H9 (cell line): ENCODE data around the gene MAP2K2. TPM values are rescaled to one million over a fixed set of nuclear protein-coding genes. Genes with fewer than 3 reads are reported as not detected.
A peak's percentile ranks its signal among the peaks of the same experiment; 100 is the strongest.

ENCODE experiments used
- DNase-seq: peaks from one replicate; pipeline ENCODE4 v3.0.0-alpha.2; 2017
- H2AFZ ChIP-seq: one replicate; pipeline ENCODE4 v1.6.1; 2013; ENCODE audit warnings: mild to moderate bottlenecking, low read length, control low read depth, moderate library complexity
- H2AK5ac ChIP-seq: 2 replicates; pipeline ENCODE4 v1.6.1; 2013; ENCODE audit warnings: low read length, control low read depth, mixed read lengths; ENCODE audit not compliant: insufficient read length
- H2BK120ac ChIP-seq: one replicate; pipeline ENCODE4 v1.6.1; 2013; ENCODE audit warnings: low read depth, mild to moderate bottlenecking, low read length, control low read depth, inconsistent platforms; ENCODE audit not compliant: poor library complexity, severe bottlenecking
- H2BK12ac ChIP-seq: 2 replicates; pipeline ENCODE4 v1.6.1; 2013; ENCODE audit warnings: low read length, control low read depth, mixed read lengths, low read depth; ENCODE audit not compliant: insufficient read length
- H2BK15ac ChIP-seq: 2 replicates; pipeline ENCODE4 v1.6.1; 2013; ENCODE audit warnings: low read depth, low read length, control low read depth
- H2BK20ac ChIP-seq: one replicate; pipeline ENCODE4 v1.6.1; 2013; ENCODE audit warnings: low read depth, mild to moderate bottlenecking, low read length, control low read depth, inconsistent platforms; ENCODE audit not compliant: poor library complexity, severe bottlenecking
- H2BK5ac ChIP-seq: 2 replicates; pipeline ENCODE4 v1.6.1; 2013; ENCODE audit warnings: low read length, control low read depth, mixed read lengths; ENCODE audit not compliant: insufficient read length
- H3K14ac ChIP-seq: 2 replicates; pipeline ENCODE4 v1.6.1; 2013; ENCODE audit warnings: low read length, control low read depth; ENCODE audit not compliant: insufficient read depth
- H3K18ac ChIP-seq: 2 replicates; pipeline ENCODE4 v1.6.1; 2013; ENCODE audit warnings: low read depth, mild to moderate bottlenecking, mixed read lengths, low read length, control low read depth; ENCODE audit not compliant: insufficient read length
- H3K23ac ChIP-seq: 2 replicates; pipeline ENCODE4 v1.6.1; 2013; ENCODE audit warnings: low read length, control low read depth, mixed read lengths, low read depth; ENCODE audit not compliant: insufficient read length
- H3K23me2 ChIP-seq: 2 replicates; pipeline ENCODE4 v1.6.1; 2013; ENCODE audit warnings: low read depth, mild to moderate bottlenecking, mixed read lengths, low read length, control low read depth; ENCODE audit not compliant: insufficient read length, poor library complexity, severe bottlenecking
- H3K27ac ChIP-seq: 2 replicates; pipeline ENCODE4 v1.5.1; 2013; ENCODE audit warnings: low read length, control low read depth, mixed read lengths, low read depth; ENCODE audit not compliant: insufficient read length
- H3K27me3 ChIP-seq: 2 replicates; pipeline ENCODE4 v1.6.1; 2013; ENCODE audit warnings: low read length, control low read depth, inconsistent platforms; ENCODE audit not compliant: insufficient read depth
- H3K4ac ChIP-seq: 2 replicates; pipeline ENCODE4 v1.6.1; 2013; ENCODE audit warnings: low read depth, mild to moderate bottlenecking, control low read depth, inconsistent platforms, low read length, moderate library complexity
- H3K4me1 ChIP-seq: 2 replicates; pipeline ENCODE4 v1.6.1; 2013; ENCODE audit warnings: low read length, control low read depth, inconsistent platforms; ENCODE audit not compliant: insufficient read depth
- H3K4me2 ChIP-seq: 2 replicates; pipeline ENCODE4 v1.6.1; 2013; ENCODE audit warnings: low read length, control low read depth, mixed read lengths; ENCODE audit not compliant: insufficient read length, insufficient read depth
- H3K56ac ChIP-seq: 2 replicates; pipeline ENCODE4 v1.6.1; 2013; ENCODE audit warnings: low read depth, mild to moderate bottlenecking, mixed read lengths, low read length, control low read depth; ENCODE audit not compliant: insufficient read length
- H3K79me1 ChIP-seq: 2 replicates; pipeline ENCODE4 v1.6.1; 2013; ENCODE audit warnings: low read depth, mild to moderate bottlenecking, moderate library complexity, low read length, control low read depth, inconsistent platforms; ENCODE audit not compliant: insufficient read depth, poor library complexity, severe bottlenecking
- H3K79me2 ChIP-seq: 2 replicates; pipeline ENCODE4 v1.6.1; 2013; ENCODE audit warnings: low read length, control low read depth, inconsistent platforms; ENCODE audit not compliant: insufficient read depth
- H3K9ac ChIP-seq: 2 replicates; pipeline ENCODE4 v1.6.1; 2013; ENCODE audit warnings: low read length, control low read depth, mixed read lengths; ENCODE audit not compliant: insufficient read length; ENCODE audit errors: extremely low read depth
- H3K9me3 ChIP-seq: one replicate; pipeline ENCODE4 v1.6.1; 2013; ENCODE audit warnings: low read depth, low read length, inconsistent platforms; ENCODE audit not compliant: control insufficient read depth
- H3T11ph ChIP-seq: one replicate; pipeline ENCODE4 v1.6.1; 2013; ENCODE audit warnings: mild to moderate bottlenecking, low read length, control low read depth, inconsistent platforms
- H4K20me1 ChIP-seq: one replicate; pipeline ENCODE4 v1.6.1; 2013; ENCODE audit not compliant: control insufficient read depth, insufficient read length, insufficient read depth
- H4K5ac ChIP-seq: 2 replicates; pipeline ENCODE4 v1.6.1; 2013; ENCODE audit warnings: low read depth, mild to moderate bottlenecking, mixed read lengths, low read length, control low read depth; ENCODE audit not compliant: insufficient read length
- H4K8ac ChIP-seq: replicated peaks from 2 replicates; pipeline ENCODE4 v1.6.1; 2013; ENCODE audit warnings: low read length, control low read depth, mixed read lengths, low read depth; ENCODE audit not compliant: insufficient read length
- H4K91ac ChIP-seq: 2 replicates; pipeline ENCODE4 v1.6.1; 2013; ENCODE audit warnings: low read depth, mild to moderate bottlenecking, moderate library complexity, mixed read lengths, low read length, control low read depth; ENCODE audit not compliant: insufficient read length
- H3K27ac Mint-ChIP-seq, 3 experiments: 2 replicates in 2 of 3; 3 replicates in 1 of 3; pipeline ENCODE4 v1.8.0; 2020 to 2021; ENCODE audit warnings: mixed read lengths in 3 of 3, mild to moderate bottlenecking in 1 of 3, moderate library complexity in 1 of 3
- H3K27me3 Mint-ChIP-seq: 2 replicates; pipeline ENCODE4 v1.8.0; 2021; ENCODE audit warnings: low read depth, mild to moderate bottlenecking, moderate library complexity, mixed read lengths
- H3K36me3 Mint-ChIP-seq, 3 experiments: 2 replicates in 2 of 3; 3 replicates in 1 of 3; pipeline ENCODE4 v1.8.0; 2020 to 2021; ENCODE audit warnings: low read depth in 3 of 3, mixed read lengths in 3 of 3; ENCODE audit not compliant: insufficient read depth in 1 of 3
- H3K4me1 Mint-ChIP-seq, 2 experiments: 2 replicates each; pipeline ENCODE4 v1.8.0; 2020; ENCODE audit warnings: mixed read lengths in 2 of 2
- H3K4me3 Mint-ChIP-seq, 2 experiments: 2 replicates in 1 of 2; 3 replicates in 1 of 2; pipeline ENCODE4 v1.8.0; 2020 to 2021; ENCODE audit warnings: mild to moderate bottlenecking in 2 of 2, mixed read lengths in 2 of 2, moderate library complexity in 1 of 2
- H3K9me3 Mint-ChIP-seq, 2 experiments: 2 replicates in 1 of 2; 3 replicates in 1 of 2; pipeline ENCODE4 v1.8.0; 2020; ENCODE audit warnings: mild to moderate bottlenecking in 2 of 2, mixed read lengths in 2 of 2, moderate library complexity in 1 of 2
- WGBS: extraction: QIAGEN DNeasy Blood & Tissue Kit; methylation state at CpG from one replicate; pipeline ENCODE4 v1.1.7; 2013; ENCODE audit warnings: missing lambda C conversion rate, low lambda C conversion rate, mixed read lengths; ENCODE audit not compliant: insufficient read length; ENCODE audit errors: extremely low coverage; 5-methylcytosine and 5-hydroxymethylcytosine counted together
- total RNA-seq: library from RNA; stranded (reverse); gene quantifications from 2 replicates; pipeline ENCODE4 v1.2.1, GENCODE V29; 2021
- TF ChIP-seq, protein P1 (sequence below): fragments of 200-600 bp; sonication (generic); conservative IDR thresholded peaks from 3 replicates; pipeline ENCODE4 v1.8.0; 2021; ENCODE audit warnings: antibody characterized with exemption, mild to moderate bottlenecking

MAP2K2 gene
- total RNA-seq, 1 experiment from 2014 or later: 167 TPM

DNA sequence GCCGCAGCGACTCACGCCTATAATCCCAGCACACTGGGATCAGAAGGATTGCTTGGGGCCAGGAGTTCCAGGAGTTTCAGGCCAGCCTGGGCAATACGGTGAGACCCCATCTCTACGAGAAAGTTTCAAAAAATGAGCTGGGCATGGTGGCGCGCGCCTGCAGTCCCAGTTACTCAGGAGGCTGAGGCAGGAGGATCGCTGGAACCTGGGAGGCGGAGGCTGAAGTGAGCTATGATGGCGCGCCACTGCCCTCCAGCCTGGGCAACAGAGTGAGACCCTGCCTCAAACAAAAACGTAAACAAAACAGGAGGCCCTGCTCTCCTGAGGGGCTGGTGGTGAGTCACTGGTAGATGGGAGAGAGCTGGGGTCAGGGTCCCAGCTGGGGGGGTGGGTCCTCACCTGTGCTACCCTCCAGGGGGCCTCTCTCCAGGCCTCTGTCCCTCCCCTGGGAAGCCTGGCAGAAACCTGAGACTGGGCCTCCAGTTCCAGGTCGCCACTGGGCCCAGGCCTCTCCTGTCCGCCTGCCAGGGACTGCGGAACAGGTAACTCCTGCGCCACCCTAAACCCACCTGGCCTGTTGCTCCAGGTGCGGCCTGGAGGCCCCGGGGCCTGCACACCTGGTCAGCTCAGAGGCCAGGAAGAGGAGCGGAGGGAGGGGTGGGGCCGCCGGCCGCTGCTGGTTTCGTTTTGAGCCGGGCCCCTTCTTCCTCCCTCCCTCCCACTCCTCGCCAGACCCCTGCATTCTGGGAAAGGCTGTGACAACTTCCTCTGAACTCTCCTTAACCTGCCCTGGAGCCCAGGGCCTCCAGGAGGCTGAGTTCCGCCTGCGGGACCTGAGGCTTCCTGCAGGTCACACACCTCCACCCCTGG, 40.0 kb downstream of the MAP2K2 start:
- no peak overlapping the region for H3T11ph ChIP-seq
- no peak overlapping the region for H4K5ac ChIP-seq
- H2BK12ac ChIP-seq: no peak overlapping the region
- H3K79me2 ChIP-seq: no peaks in the 10 kb centered on the region
- no peak overlapping the region for H2BK20ac ChIP-seq
- H2BK120ac ChIP-seq: no peak overlapping the region
- Mint-ChIP-seq H3K4me3 (no peak overlapping the region), H3K4me1 (peaks cover 0 to 7% of the 10 kb centered on the region in 2 experiments; a peak in 2 of 4 replicates), H3K9me3 (no peaks in the 10 kb centered on the region; a peak in 1 of 5 replicates), H3K36me3 (peaks cover 0 to under 1% (median 0%) of the 10 kb centered on the region in 3 experiments; a peak in 1 of 7 replicates), H3K27me3 (peaks cover 2% of the 10 kb centered on the region; the same call in 1 of the 2 replicates), H3K27ac (peak overlapping the region in 1 of 3 experiments; percentile 44; a peak in 1 of 7 replicates)
- H3K14ac ChIP-seq: no peak overlapping the region
- DNase-seq: peak; percentile 71
- TF ChIP-seq, protein P1, sequence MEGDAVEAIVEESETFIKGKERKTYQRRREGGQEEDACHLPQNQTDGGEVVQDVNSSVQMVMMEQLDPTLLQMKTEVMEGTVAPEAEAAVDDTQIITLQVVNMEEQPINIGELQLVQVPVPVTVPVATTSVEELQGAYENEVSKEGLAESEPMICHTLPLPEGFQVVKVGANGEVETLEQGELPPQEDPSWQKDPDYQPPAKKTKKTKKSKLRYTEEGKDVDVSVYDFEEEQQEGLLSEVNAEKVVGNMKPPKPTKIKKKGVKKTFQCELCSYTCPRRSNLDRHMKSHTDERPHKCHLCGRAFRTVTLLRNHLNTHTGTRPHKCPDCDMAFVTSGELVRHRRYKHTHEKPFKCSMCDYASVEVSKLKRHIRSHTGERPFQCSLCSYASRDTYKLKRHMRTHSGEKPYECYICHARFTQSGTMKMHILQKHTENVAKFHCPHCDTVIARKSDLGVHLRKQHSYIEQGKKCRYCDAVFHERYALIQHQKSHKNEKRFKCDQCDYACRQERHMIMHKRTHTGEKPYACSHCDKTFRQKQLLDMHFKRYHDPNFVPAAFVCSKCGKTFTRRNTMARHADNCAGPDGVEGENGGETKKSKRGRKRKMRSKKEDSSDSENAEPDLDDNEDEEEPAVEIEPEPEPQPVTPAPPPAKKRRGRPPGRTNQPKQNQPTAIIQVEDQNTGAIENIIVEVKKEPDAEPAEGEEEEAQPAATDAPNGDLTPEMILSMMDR: no peak
- H4K20me1 ChIP-seq: no peaks in the 10 kb centered on the region
- no peak overlapping the region for H3K4ac ChIP-seq
- no peak overlapping the region for H3K56ac ChIP-seq
- H2BK15ac ChIP-seq: no peak overlapping the region
- H2BK5ac ChIP-seq: no peak overlapping the region
- H3K23ac ChIP-seq: no peak overlapping the region
- H3K18ac ChIP-seq: no peak overlapping the region
- H3K27me3 ChIP-seq: no peaks in the 10 kb centered on the region
- H4K8ac ChIP-seq: no peak overlapping the region
- no peaks in the 10 kb centered on the region for H3K79me1 ChIP-seq
- no peaks in the 10 kb centered on the region for H3K23me2 ChIP-seq
- no peak overlapping the region for H4K91ac ChIP-seq
- no peak overlapping the region for H3K27ac ChIP-seq
- H3K4me2 ChIP-seq: no peak overlapping the region
- H3K4me1 ChIP-seq: no peaks in the 10 kb centered on the region
- no CpG with 5 or more reads among the region's 28 CpGs for WGBS
- H2AFZ ChIP-seq: no peak overlapping the region
- H3K9me3 ChIP-seq: no peaks in the 10 kb centered on the region
- H3K9ac ChIP-seq: no peak overlapping the region
- H2AK5ac ChIP-seq: no peak overlapping the region
